PFSK-1 (cell line): ENCODE measurements around the gene SLC44A3.

ENCODE experiments used
- POLR2AphosphoS5 ChIP-seq: IDR thresholded peaks from 2 replicates; pipeline ENCODE4 v1.6.1; 2012; ENCODE audit warnings: low read depth, mild to moderate bottlenecking, control low read depth, low read length, moderate library complexity
- TAF1 ChIP-seq: IDR thresholded peaks from 2 replicates; pipeline ENCODE4 v1.6.1; 2012; ENCODE audit warnings: low read length, control low read depth, borderline replicate concordance; ENCODE audit not compliant: insufficient read depth

DNA sequence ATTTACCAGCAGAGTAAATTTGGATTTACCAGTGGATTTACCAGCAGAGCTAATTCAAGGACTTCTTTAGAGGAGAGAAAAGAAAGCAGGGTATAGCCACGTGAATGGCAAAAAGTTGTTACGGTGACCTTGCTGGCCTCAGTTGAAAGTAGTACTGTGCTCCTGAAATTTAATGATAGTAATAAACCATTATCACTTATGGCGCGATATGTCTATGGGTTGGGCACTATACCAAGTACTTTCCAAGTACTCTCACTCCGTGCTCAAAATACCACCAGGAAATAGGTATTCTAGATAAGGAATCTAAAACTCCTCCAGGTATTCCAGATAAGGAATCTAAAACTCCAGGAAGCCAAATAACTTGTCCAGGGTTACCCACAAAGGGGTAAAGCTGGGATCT lies 35.8 kb downstream of the SLC44A3 start:
- TF ChIP-seq TAF1 (no peak), POLR2AphosphoS5 (no peak)
